SW 1271 (cell line): Measurements from ENCODE around the gene CHM.
"Not testable (repeated sequence)": the region's sequence is repeated elsewhere in the genome, so short reads cannot be mapped to it uniquely, and the experiment has no call there.

ENCODE experiments used
- DNase-seq, 2 experiments: peaks; one replicate each; lab custom pipeline; 2025; lab: John Stamatoyannopoulos, UW

The CHM gene

DNA sequence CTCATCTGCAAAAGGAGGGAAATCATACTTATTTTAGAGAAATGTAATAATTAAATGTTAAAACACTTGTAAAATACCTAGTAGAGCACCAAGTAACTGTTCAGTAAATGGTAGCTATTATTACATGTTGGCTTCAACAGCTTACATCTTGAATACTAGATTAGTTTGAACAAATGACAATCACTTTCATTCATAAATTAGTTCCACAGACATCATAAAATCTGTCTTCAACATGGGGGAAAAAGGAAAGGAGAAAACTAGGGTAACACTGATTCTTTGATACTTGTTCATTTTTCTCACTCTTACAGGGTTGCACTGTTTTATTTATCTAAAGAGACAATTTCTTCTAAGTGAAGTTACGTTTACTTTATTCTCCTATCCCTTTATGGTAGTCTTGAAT lies 51.7 kb downstream of the CHM start:
- DNase-seq: no peak

DNA sequence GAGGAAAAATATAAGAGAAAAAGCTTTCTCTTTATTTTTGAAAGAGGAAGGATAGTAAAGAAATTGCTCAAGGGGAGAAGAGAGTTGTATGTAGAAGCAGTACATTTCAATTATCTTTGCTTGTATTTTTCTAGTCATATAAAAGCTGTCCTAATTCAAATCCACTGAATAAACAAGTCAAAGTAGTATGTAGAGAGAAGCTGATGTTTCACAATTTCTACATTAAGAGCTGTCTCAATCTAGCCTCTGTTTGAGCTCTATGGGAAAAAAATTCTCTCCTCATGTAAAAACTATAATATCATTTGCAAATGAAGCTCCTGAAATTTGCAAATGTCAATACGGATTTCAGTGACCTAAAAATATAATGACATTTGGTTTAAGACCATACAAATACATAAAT lies 52.6 kb downstream of the CHM start:
- DNase-seq: no peak

- DNase-seq: no peak
Observed at GRCh38 chrX:85994228-85994627, 53.1 kb downstream of the CHM start.

DNA sequence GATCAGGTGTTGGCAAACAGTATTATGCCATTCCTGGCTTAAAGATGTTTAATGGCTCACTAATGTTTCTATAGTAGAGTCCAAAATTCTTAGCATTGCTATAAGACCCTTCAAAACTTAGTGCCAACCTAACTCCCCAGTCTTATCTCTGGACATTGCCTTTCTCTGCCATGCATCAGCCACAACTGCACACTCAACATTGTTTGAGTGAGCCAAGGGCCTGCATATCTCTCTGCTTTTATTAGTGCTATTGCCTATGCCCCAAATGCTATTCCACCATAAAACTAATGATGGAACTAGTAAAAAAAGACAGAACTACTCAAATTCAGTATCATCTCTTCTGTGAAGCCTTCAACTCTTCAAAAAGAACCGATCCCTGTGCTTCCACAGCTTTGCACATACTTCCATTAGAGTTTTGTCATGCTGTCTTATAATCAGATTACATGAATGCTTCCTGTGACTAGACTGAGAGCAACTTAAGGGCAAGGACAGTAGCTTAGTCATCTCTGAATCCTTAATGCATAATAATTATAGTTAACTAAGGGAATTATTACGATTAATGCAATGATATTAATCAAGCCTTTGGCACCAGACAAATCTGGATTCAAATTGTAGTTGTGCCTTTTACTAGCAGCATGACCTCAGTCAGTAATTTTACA lies 53.7 kb downstream of the CHM start:
- DNase-seq: no peak

- DNase-seq: no peak
Observed at GRCh38 chrX:85992811-85993229, 54.5 kb downstream of the CHM start.

GRCh38 chrX:85988353-85988752 lies 59.0 kb downstream of the CHM start:
- DNase-seq: no peak

GRCh38 chrX:85980286-85980685 lies 67.1 kb downstream of the CHM start:
- no peak for DNase-seq

DNA sequence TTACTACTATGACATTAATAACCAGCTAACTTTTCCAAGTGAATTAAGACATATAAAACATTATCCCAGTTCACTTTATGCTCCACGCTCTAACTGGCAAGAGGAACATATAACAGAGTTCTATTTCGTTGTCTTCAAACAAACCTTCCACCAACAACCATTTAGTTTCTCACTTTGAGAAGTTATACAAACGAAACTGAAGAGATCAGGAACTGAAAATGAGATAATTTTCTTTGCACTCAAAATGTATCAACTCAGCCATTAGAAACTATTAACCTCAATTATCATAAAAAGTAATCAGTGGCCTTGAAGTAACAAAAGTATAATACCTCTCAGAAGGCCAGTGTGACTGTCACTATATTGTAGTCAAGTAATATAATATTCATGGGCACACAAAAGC lies 70.1 kb downstream of the CHM start:
- no peak for DNase-seq

DNA sequence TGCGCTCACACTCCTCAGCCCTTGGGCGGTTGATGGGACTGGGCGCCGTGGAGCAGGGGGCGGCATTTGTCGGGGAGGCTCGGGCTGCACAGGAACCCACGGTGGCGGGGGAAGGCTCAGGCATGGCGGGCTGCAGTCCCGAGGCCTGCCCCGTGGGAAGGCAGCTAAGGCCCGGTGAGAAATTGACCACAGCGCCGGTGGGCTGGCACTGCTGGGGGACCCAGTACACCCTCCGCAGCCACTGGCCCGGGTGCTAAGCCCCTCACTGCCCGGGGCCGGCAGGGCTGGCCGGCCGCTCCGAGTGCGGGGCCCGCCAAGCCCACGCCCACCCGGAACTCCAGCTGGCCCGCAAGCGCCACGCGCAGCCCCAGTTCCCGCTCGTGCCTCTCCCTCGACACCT lies 75.0 kb downstream of the CHM start:
- not testable (repeated sequence) for DNase-seq

DNA sequence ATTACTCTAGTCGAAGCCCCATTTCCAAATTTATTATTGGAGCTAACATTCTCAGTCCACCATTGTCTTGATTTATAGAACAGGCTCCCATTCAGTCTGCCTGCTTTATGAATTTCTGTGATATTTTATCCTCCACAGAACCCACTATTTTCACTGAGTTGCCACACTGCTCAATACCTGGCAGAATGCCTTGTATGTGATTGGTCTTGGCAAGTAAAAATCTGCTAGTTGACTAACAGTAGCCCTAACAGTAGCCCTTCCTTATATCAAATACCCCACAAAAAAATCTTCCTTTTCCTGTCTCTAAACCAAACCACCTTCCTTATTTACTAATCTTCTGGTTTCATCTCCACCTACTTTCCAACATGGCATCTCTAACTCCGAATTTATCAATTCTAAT lies 82.6 kb downstream of the CHM start:
- DNase-seq: no peak

- DNase-seq: no peak
Observed at GRCh38 chrX:85963736-85964135, 83.6 kb downstream of the CHM start.

- DNase-seq: no peak
Observed at GRCh38 chrX:85955510-85955909, 91.8 kb downstream of the CHM start.

DNA sequence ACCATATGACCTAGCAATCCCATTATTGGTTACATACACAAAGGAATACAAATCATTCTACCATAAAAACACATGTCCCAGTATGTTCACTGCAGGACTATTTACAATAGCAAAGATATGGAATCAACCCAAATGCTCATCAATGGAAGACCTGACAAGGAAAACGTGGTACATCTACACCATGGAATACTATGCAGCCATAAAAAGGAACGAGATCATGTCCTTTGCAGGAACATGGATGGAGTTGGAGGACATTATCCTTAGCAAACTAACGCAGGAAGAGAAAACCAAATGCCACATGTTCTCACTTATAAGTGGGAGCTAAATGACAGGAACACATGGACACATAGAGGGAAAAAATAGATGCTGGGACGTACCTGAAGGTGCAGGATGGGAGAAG lies 102.6 kb downstream of the CHM start:
- not testable (repeated sequence) for DNase-seq

- DNase-seq: no peak
Observed at GRCh38 chrX:85941275-85941674, 106.1 kb downstream of the CHM start.

GRCh38 chrX:85939942-85940341 lies 107.4 kb downstream of the CHM start:
- DNase-seq: not testable (repeated sequence)

GRCh38 chrX:85934399-85934798 lies 113.0 kb downstream of the CHM start:
- DNase-seq: not testable (repeated sequence)

DNA sequence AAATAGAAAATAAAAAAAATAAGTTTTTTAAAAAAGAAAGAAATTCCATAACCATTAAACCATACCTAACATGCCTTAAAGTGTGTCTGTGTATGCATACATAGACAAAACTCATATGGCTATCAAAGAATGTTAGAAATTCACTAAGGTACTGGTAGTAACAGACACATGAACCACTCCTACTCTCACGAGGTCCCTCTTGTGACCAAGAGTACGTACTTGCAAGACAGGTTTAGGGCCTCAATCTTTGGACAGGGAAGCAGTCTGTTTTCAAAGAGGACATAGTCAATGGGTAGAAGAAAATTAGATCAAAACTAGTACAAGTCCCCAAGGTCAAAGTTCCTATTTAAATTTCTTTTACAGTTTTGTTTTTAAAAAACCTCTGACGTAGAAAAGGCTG lies 117.3 kb downstream of the CHM start:
- no peak for DNase-seq

- DNase-seq: no peak
Observed at GRCh38 chrX:85928606-85929005, 118.8 kb downstream of the CHM start.

DNA sequence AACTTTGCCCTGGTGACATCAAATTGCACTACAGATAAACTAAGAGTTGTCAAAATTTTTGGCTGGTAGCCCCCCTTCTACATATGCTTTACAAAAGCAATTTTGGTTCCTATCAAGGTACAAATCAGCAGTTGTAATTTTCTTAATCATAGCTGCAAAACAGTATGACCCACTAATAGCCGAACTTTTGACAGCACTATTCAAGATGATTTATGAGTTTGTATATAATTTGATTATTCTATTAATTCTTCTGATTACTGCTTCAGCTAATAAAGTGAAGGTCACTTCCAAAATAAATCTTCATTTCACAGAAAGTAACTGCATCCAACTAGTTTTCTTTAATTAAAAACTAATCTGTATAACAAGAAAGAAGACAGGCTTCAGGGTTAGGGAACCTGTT lies 119.6 kb downstream of the CHM start:
- no peak for DNase-seq

GRCh38 chrX:85922821-85923220 lies 124.5 kb downstream of the CHM start:
- DNase-seq: no peak

- not testable (repeated sequence) for DNase-seq
Observed at GRCh38 chrX:85916656-85917280, 130.6 kb downstream of the CHM start.

GRCh38 chrX:85914431-85914830 lies 132.9 kb downstream of the CHM start:
- no peak for DNase-seq

GRCh38 chrX:85907316-85907715 lies 140.0 kb downstream of the CHM start:
- no peak for DNase-seq

DNA sequence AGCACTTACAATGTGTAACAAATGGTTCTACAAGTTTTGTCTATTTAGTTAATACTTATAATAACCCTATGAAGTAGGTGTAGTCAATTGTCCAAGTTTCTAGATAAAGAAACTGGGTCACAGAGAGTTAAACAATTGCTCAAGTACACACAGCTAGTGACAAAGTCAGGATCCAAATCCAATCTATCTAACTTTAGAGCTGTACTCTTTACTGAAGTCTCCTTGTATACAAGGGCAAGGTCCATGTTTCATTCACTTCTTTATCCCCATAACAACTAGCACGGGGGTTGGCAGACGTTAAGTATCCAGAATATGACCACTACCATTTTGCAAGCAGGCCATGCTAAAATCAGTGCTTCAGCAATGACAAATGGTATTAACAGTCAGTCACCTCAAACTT lies 141.0 kb downstream of the CHM start:
- no peak for DNase-seq
